ENCODE data around the gene MUC5AC. TPM values are rescaled to one million over a fixed set of nuclear protein-coding genes. Genes with fewer than 3 reads are reported as not detected.

The MUC5AC gene
- total RNA-seq, 1 experiment from 2014 or later: 51.2 TPM

GRCh38 chr11:1128311-1129142 is 29.2 kb upstream of the MUC5AC start:
- Mint-ChIP-seq H3K36me3 (ENCODE audit: insufficient read depth, unreplicated experiment) (peaks cover 4% of the 10 kb centered on the region), H3K9me3 (ENCODE audit: low read depth, unreplicated experiment) (peaks cover 4% of the 10 kb centered on the region), H3K4me3 (ENCODE audit: low read depth, unreplicated experiment) (no peak overlapping the region), H3K27ac (ENCODE audit: unreplicated experiment) (no peak overlapping the region), H3K27me3 (ENCODE audit: unreplicated experiment) (peaks cover 24% of the 10 kb centered on the region), H3K4me1 (ENCODE audit: low read depth, unreplicated experiment) (no peaks in the 10 kb centered on the region)
- peak; percentile 0 for DNase-seq
- intact Hi-C loops (cut with micrococcal nuclease; ENCODE audit: unreplicated experiment): no loop called here
- CTCF ChIA-PET: interaction anchor here (0.6 to 1.2 kb wide), 3 partner anchors 11 to 408 kb away, joined by 3 to 4 read pairs (median 3); no protein-coding TSS in a partner anchor
- no peak for TF ChIP-seq CTCF (IDR thresholded peaks at IDR 0.05; ENCODE audit: unreplicated experiment)
- BruUV-seq (replicated peaks): no TSS peak

GRCh38 chr11:1129143-1129610 is 28.6 kb upstream of the MUC5AC start:
- H3K27me3 Mint-ChIP-seq (ENCODE audit: unreplicated experiment): peaks cover 17% of the 10 kb centered on the region
- no peak overlapping the region for H3K4me3 Mint-ChIP-seq (ENCODE audit: low read depth, unreplicated experiment)
- H3K36me3 Mint-ChIP-seq (ENCODE audit: insufficient read depth, unreplicated experiment): peaks cover 4% of the 10 kb centered on the region
- peak; percentile 1 for DNase-seq
- no peak for TF ChIP-seq CTCF (IDR thresholded peaks at IDR 0.05; ENCODE audit: unreplicated experiment)
- intact Hi-C loops (cut with micrococcal nuclease; ENCODE audit: unreplicated experiment): no loop called here
- peaks cover 6% of the 10 kb centered on the region for H3K9me3 Mint-ChIP-seq (ENCODE audit: low read depth, unreplicated experiment)
- H3K4me1 Mint-ChIP-seq (ENCODE audit: low read depth, unreplicated experiment): no peaks in the 10 kb centered on the region
- BruUV-seq (replicated peaks): no TSS peak
- H3K27ac Mint-ChIP-seq (ENCODE audit: unreplicated experiment): no peak overlapping the region
- CTCF ChIA-PET: interaction anchor here (1.2 kb wide), 1 partner anchor 12 kb away, joined by 3 read pairs; no protein-coding TSS in a partner anchor

DNA sequence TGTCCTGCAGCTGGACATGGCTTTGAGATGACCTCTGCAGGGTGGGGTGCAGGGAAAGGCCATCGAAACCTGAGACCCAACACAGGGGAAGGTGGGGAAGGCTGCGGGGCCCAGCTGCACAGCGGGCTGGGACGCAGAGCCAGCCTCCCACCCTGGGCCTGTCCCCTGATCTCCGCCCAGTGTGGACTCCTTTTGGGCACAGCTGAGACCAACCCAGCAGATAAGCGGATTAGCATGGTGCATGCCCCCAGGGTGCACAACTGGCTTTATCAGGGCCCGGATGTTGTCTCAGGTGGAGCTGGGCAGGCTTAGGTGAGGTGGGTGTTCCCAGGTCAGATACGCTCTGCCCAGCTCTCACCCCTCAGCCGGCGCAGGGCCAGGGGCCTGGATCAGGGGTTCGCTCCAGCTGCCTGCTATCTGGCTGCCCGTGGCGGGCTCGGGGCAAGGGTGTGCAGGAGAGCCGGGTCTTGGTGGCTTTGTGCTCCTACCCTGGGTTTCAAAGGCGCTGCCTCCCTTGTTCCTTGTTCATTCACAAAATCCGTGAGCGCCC is 28.1 kb upstream of the MUC5AC start:
- CTCF ChIA-PET: no interaction called here
- peaks cover 7% of the 10 kb centered on the region for H3K9me3 Mint-ChIP-seq (ENCODE audit: low read depth, unreplicated experiment)
- peaks cover 4% of the 10 kb centered on the region for H3K36me3 Mint-ChIP-seq (ENCODE audit: insufficient read depth, unreplicated experiment)
- peaks cover 12% of the 10 kb centered on the region for H3K27me3 Mint-ChIP-seq (ENCODE audit: unreplicated experiment)
- intact Hi-C loops (cut with micrococcal nuclease; ENCODE audit: unreplicated experiment): no loop called here
- TF ChIP-seq CTCF (IDR thresholded peaks at IDR 0.05; ENCODE audit: unreplicated experiment): no peak
- no peak overlapping the region for H3K4me3 Mint-ChIP-seq (ENCODE audit: low read depth, unreplicated experiment)
- no TSS peak for BruUV-seq (replicated peaks)
- DNase-seq: peak; percentile 0
- H3K4me1 Mint-ChIP-seq (ENCODE audit: low read depth, unreplicated experiment): no peaks in the 10 kb centered on the region
- no peak overlapping the region for H3K27ac Mint-ChIP-seq (ENCODE audit: unreplicated experiment)

DNA sequence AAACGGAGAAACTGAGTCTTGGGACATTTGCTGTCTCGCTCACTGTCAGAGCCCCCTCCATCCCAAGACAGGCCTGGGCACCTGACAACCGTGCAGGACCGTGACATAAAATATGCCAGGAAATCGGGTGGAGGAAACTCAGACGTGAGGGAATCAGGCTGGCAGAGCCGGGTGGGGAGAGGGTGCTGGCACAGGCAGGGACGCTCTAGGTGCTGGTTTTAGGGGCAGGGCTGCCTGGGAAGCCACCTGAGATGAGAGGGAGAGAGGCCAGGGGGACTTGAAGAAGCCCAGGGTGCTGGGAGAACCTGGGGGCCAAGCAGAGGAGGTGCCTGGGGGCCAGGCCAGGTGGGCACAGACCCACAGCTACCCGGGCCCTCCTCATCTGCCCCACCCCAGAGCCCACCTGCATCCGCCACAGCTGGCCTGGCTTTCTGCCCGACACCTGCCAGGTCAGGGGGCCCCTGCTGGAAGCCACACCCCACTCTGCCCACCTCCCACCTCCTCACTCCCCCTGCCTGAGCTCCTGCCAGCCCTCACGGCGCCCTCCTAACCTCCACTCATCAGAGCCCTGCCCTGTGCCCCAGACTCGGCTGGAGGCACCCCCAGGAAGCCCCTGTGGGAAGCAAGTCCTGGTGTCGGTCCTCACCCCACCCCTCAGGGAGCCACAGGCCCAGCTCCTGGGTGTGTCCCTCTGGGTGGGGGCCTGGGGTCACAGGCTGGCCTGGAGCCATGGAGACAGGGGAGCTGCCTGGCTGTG is 27.3 kb upstream of the MUC5AC start:
- H3K36me3 Mint-ChIP-seq (ENCODE audit: insufficient read depth, unreplicated experiment): peaks cover 4% of the 10 kb centered on the region
- H3K4me3 Mint-ChIP-seq (ENCODE audit: low read depth, unreplicated experiment): no peak overlapping the region
- intact Hi-C loops (cut with micrococcal nuclease; ENCODE audit: unreplicated experiment): no loop called here
- no peak for DNase-seq
- TF ChIP-seq CTCF (IDR thresholded peaks at IDR 0.05; ENCODE audit: unreplicated experiment): no peak
- H3K9me3 Mint-ChIP-seq (ENCODE audit: low read depth, unreplicated experiment): peaks cover 7% of the 10 kb centered on the region
- BruUV-seq (replicated peaks): no TSS peak
- no peaks in the 10 kb centered on the region for H3K4me1 Mint-ChIP-seq (ENCODE audit: low read depth, unreplicated experiment)
- CTCF ChIA-PET: interaction anchor here (0.6 kb wide), 1 partner anchor 24 kb away, joined by 10 read pairs; no protein-coding TSS in a partner anchor
- H3K27me3 Mint-ChIP-seq (ENCODE audit: unreplicated experiment): peaks cover 4% of the 10 kb centered on the region
- no peak overlapping the region for H3K27ac Mint-ChIP-seq (ENCODE audit: unreplicated experiment)
